Karpas-422 (cell line): Measurements from ENCODE around the gene TMEM212. TPM values are rescaled to one million over a fixed set of nuclear protein-coding genes. Genes with fewer than 3 reads are reported as not detected.

ENCODE experiments used
- DNase-seq: peaks from one replicate; pipeline ENCODE4 v3.0.0-alpha.2; 2015
- H2AFZ ChIP-seq: fragments of 200-600 bp; sonication (generic); 2 replicates; pipeline ENCODE4 v1.6.1; 2014; ENCODE audit warnings: antibody characterized with exemption, low read length, mixed read lengths
- H3K27ac ChIP-seq: fragments of 200-600 bp; sonication (generic); 2 replicates; pipeline ENCODE4 v1.5.1; 2014; ENCODE audit warnings: mild to moderate bottlenecking, low read length, moderate library complexity
- H3K27me3 ChIP-seq: fragments of 200-600 bp; sonication (generic); 2 replicates; pipeline ENCODE4 v1.6.1; 2014; ENCODE audit warnings: low read length, mixed read lengths
- H3K36me3 ChIP-seq: fragments of 200-600 bp; sonication (generic); 2 replicates; pipeline ENCODE4 v1.6.1; 2014; ENCODE audit warnings: low read length, mixed read lengths; ENCODE audit not compliant: insufficient read depth
- H3K4me1 ChIP-seq: fragments of 200-600 bp; sonication (generic); 2 replicates; pipeline ENCODE4 v1.6.1; 2014; ENCODE audit warnings: mild to moderate bottlenecking, low read length, mixed read lengths
- H3K4me2 ChIP-seq: fragments of 200-600 bp; sonication (generic); 2 replicates; pipeline ENCODE4 v1.6.1; 2014; ENCODE audit warnings: low read length, low read depth, mild to moderate bottlenecking; ENCODE audit not compliant: poor library complexity, severe bottlenecking
- H3K4me3 ChIP-seq: fragments of 200-600 bp; sonication (generic); 2 replicates; pipeline ENCODE4 v1.5.1; 2014; ENCODE audit warnings: mild to moderate bottlenecking, antibody characterized with exemption, low read length, mixed read lengths
- H3K79me2 ChIP-seq: fragments of 200-600 bp; sonication (generic); 2 replicates; pipeline ENCODE4 v1.6.1; 2014; ENCODE audit warnings: mild to moderate bottlenecking, low read length, mixed read lengths
- H3K9ac ChIP-seq: fragments of 200-600 bp; sonication (generic); 2 replicates; pipeline ENCODE4 v1.6.0; 2014; ENCODE audit warnings: low read length
- H3K9me2 ChIP-seq: fragments of 200-600 bp; sonication (generic), shearing (Covaris generic); replicated peaks from 2 replicates; pipeline ENCODE4 v1.6.0; 2014; ENCODE audit warnings: mild to moderate bottlenecking, low read length, moderate library complexity; ENCODE audit not compliant: insufficient read depth
- H3K9me3 ChIP-seq: fragments of 300-700, 200-600 bp; sonication (generic); 2 replicates; pipeline ENCODE4 v1.6.1; 2014; ENCODE audit warnings: low read length, mixed read lengths
- H4K20me1 ChIP-seq: fragments of 200-600 bp; sonication (generic); 2 replicates; pipeline ENCODE4 v1.6.1; 2014; ENCODE audit warnings: mild to moderate bottlenecking, antibody characterized with exemption, low read length, low read depth; ENCODE audit not compliant: insufficient read depth
- total RNA-seq: library from RNA; depleted of rRNA; stranded (reverse); fragments of >200 nt; shearing (Covaris generic); gene quantifications from 2 replicates; pipeline ENCODE4 v1.2.3, GENCODE V29; 2014; ENCODE audit warnings: low replicate concordance

Gene TMEM212
- total RNA-seq, 1 experiment from 2014 or later: not detected

DNA sequence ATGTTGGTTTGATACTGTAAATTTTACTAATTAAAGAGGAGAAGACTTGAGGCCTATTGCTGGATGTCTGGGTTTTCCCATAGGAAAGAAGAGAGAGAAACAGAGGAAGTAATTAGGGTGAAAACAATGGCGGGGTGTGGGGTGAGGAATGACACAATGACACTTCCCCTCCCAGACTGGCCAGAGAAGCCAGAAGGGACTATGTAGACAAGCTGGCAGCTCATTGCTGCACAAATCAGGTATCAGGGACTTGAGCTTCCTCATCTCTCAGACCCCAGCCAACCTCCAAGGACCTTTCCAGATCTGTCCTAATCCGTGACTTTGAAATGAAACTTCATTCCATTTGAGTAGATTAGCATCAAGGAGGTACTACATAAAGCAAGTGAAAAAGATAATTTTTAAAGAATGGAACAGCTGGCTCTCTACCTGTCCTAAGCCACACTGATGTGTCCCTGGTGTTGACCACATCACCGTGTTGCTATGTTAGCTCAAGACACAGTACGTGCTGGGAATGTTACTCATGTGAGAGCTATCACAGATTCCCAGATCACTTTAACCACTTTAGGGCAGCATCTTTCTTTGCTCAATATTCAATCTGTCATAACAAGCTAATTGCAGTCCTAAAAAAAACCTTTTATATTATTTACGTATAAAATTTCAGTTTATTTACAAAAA is 22.2 kb downstream of the TMEM212 start:
- H3K9me3 ChIP-seq: no peaks in the 10 kb centered on the region
- no peak overlapping the region for H3K4me3 ChIP-seq
- no peaks in the 10 kb centered on the region for H3K27me3 ChIP-seq
- H2AFZ ChIP-seq: no peak overlapping the region
- no peaks in the 10 kb centered on the region for H4K20me1 ChIP-seq
- no peak for DNase-seq
- H3K27ac ChIP-seq: no peak overlapping the region
- H3K36me3 ChIP-seq: no peaks in the 10 kb centered on the region
- no peak overlapping the region for H3K9ac ChIP-seq
- H3K4me2 ChIP-seq: no peak overlapping the region
- no peaks in the 10 kb centered on the region for H3K9me2 ChIP-seq
- H3K4me1 ChIP-seq: no peaks in the 10 kb centered on the region
- H3K79me2 ChIP-seq: no peaks in the 10 kb centered on the region

DNA sequence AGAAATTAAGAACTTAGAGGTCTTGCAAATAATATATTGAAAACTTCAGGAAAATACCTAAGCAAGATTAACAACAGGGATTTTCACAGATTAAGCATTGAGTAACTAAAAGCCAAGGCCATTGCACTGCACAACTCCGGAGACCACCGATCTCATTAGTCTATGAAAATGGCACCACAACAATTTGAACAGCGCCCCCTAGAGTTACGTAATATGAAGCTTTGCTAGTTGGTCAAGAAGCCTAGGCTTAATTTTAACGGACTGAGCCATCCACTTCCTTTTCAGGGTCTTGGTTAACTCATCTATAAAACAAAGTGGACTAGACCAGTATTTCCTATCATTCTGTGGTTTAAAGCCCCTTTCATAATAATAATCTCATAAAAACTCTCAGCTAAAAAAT is 24.8 kb downstream of the TMEM212 start:
- H3K9ac ChIP-seq: no peak overlapping the region
- peak; percentile 78 for DNase-seq
- no peaks in the 10 kb centered on the region for H3K79me2 ChIP-seq
- no peak overlapping the region for H2AFZ ChIP-seq
- no peak overlapping the region for H3K4me2 ChIP-seq
- no peak overlapping the region for H3K27ac ChIP-seq
- H4K20me1 ChIP-seq: no peaks in the 10 kb centered on the region
- no peaks in the 10 kb centered on the region for H3K27me3 ChIP-seq
- no peak overlapping the region for H3K4me3 ChIP-seq
- H3K9me3 ChIP-seq: no peaks in the 10 kb centered on the region
- no peaks in the 10 kb centered on the region for H3K4me1 ChIP-seq
- H3K9me2 ChIP-seq: no peaks in the 10 kb centered on the region
- H3K36me3 ChIP-seq: no peaks in the 10 kb centered on the region

DNA sequence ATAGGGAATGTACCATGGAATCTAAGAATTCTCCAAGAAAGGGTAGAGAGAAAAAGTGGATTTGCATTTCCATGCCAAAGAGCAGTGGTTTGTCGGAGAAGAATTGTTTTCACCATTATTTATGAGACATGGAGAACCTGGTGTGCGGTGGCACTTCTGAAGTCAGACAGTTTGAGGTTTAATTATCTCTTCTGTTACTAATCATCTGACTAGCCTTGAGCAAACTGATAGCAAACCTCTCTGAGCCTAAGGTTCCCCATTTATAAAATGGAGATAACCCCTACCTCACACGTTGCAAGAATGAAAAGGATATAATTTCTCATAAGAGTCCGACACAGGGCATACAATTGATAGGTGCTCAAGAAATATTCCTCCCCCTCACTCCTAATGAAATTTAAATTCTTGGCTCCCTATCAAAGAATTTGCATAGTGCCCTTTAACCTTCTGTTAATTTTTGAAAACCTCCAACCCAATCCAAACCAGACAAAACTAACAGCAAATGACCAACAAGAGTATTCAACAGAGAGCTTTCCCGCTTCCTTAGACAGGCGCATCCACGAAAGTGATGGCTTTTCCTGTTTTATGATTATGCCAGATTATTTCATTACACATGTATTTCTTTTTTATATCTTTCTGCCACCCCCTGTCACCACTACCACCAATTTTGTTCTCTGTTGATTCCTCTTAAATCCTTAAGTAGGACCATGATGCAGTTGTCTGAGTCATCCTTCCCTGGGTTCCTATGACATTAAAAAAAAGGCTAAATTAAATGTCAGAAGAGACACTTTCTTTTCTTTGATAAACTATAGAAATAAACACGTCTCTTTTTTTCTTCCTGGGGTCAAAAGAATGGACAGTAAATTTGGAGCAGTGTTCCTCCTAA is 28.5 kb downstream of the TMEM212 start:
- Histone ChIP-seq H3K4me2 (no peak overlapping the region), H3K9me2 (no peaks in the 10 kb centered on the region), H3K9me3 (no peaks in the 10 kb centered on the region), H3K4me1 (no peaks in the 10 kb centered on the region), H3K9ac (no peak overlapping the region), H4K20me1 (no peaks in the 10 kb centered on the region), H2AFZ (no peak overlapping the region), H3K36me3 (no peaks in the 10 kb centered on the region), H3K4me3 (no peak overlapping the region), H3K27ac (no peak overlapping the region), H3K79me2 (no peaks in the 10 kb centered on the region), H3K27me3 (no peaks in the 10 kb centered on the region)
- DNase-seq: no peak

DNA sequence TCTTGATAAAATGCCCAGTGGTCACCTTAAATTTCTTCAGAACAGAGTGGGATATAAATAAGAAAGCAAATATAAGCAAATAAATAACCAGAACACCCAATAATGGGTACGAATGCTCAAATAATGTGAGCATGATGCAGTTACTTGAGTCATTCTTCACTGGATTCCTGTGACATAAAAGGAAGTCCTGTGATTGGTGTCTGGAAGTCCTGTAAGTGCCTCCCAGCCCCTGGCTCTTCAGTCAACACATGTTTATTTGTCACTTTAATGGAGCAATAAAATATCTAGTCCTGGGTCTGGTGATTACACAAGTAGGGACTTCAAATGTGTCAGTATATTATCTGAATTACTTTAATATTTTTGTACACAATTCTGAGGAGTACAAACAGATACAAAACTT is 30.4 kb downstream of the TMEM212 start:
- no peak for DNase-seq
- H4K20me1 ChIP-seq: no peaks in the 10 kb centered on the region
- H2AFZ ChIP-seq: no peak overlapping the region
- H3K4me3 ChIP-seq: no peak overlapping the region
- no peaks in the 10 kb centered on the region for H3K9me2 ChIP-seq
- H3K27me3 ChIP-seq: no peaks in the 10 kb centered on the region
- no peak overlapping the region for H3K4me2 ChIP-seq
- no peaks in the 10 kb centered on the region for H3K9me3 ChIP-seq
- H3K79me2 ChIP-seq: no peaks in the 10 kb centered on the region
- H3K4me1 ChIP-seq: no peaks in the 10 kb centered on the region
- no peak overlapping the region for H3K9ac ChIP-seq
- no peaks in the 10 kb centered on the region for H3K36me3 ChIP-seq
- no peak overlapping the region for H3K27ac ChIP-seq

DNA sequence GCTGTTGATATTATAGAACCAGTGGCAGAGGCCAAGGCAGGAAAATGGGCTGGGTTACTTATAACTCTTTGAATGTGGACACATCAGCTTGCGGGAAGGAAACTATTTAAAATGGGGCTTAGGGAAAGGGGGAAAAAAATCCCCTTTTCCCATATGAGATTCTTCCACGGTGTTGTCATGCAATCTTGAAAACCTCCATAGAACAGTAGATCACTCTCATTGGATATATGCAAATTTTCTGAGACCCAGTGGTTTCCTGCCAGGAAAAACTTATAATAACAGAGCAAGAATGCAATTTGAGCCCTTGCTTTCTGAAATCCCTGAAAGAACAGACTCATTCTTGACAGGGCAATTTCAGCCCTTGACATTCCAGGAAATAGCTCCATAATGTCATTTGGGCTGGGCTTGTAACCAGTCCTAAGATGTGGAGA is 31.1 kb downstream of the TMEM212 start:
- DNase-seq: no peak
- Histone ChIP-seq H3K4me3 (no peak overlapping the region), H3K9me3 (no peaks in the 10 kb centered on the region), H3K27me3 (no peaks in the 10 kb centered on the region), H3K9me2 (no peaks in the 10 kb centered on the region), H3K4me1 (no peaks in the 10 kb centered on the region), H3K79me2 (no peaks in the 10 kb centered on the region), H2AFZ (no peak overlapping the region), H4K20me1 (no peaks in the 10 kb centered on the region), H3K36me3 (no peaks in the 10 kb centered on the region), H3K4me2 (no peak overlapping the region), H3K9ac (no peak overlapping the region), H3K27ac (no peak overlapping the region)

DNA sequence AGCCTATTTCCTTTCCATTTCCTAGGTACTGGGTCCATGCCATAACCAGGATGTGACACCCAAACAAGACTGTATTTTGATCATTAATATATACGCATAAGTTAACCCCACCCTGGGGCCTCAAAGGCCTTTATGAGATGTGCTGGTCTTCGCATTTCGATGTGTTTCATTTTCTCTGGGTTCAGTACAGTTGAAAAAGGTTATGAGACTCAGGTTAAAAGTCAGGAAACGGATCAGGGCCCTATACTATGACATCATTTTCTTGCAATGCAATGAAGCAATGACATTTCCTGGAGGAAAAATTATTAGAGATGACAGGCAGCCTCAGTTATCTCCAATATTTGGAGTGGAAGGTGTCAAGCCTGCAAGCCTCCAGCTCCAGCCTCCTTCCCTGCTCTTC is 31.7 kb downstream of the TMEM212 start:
- no peaks in the 10 kb centered on the region for H3K4me1 ChIP-seq
- no peak overlapping the region for H3K27ac ChIP-seq
- H3K9ac ChIP-seq: no peak overlapping the region
- no peak for DNase-seq
- H2AFZ ChIP-seq: no peak overlapping the region
- no peak overlapping the region for H3K4me2 ChIP-seq
- H4K20me1 ChIP-seq: no peaks in the 10 kb centered on the region
- H3K4me3 ChIP-seq: no peak overlapping the region
- H3K36me3 ChIP-seq: no peaks in the 10 kb centered on the region
- no peaks in the 10 kb centered on the region for H3K79me2 ChIP-seq
- H3K9me2 ChIP-seq: no peaks in the 10 kb centered on the region
- H3K9me3 ChIP-seq: no peaks in the 10 kb centered on the region
- no peaks in the 10 kb centered on the region for H3K27me3 ChIP-seq

DNA sequence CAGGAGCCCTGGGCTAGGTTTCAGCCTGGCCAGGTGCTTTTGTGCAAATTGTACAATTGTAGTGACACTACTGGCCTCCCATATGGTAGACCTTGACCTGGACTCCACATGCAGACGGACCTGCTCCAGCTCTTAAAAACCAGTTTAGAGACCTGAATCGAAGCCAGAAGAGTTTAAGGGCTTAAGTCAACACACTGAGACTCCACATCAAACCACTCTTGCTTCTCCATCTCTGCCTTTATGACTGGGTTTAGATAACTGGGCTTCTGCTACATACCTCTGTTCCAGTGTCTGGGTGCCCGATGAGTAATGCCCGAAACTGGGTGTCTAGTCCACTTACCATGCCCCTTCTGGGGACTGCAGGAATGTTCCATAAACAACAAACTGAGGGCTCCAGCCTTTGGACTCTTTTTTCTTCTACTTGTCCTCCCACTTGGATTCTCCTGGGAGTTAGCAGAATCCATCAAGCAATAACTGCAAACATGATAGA is 32.8 kb downstream of the TMEM212 start:
- H3K9me2 ChIP-seq: no peaks in the 10 kb centered on the region
- H3K27me3 ChIP-seq: no peaks in the 10 kb centered on the region
- no peaks in the 10 kb centered on the region for H3K4me1 ChIP-seq
- no peak overlapping the region for H3K27ac ChIP-seq
- H3K79me2 ChIP-seq: no peaks in the 10 kb centered on the region
- no peak overlapping the region for H3K4me2 ChIP-seq
- no peak overlapping the region for H2AFZ ChIP-seq
- H3K36me3 ChIP-seq: no peaks in the 10 kb centered on the region
- no peaks in the 10 kb centered on the region for H3K9me3 ChIP-seq
- no peaks in the 10 kb centered on the region for H4K20me1 ChIP-seq
- no peak overlapping the region for H3K9ac ChIP-seq
- DNase-seq: no peak
- no peak overlapping the region for H3K4me3 ChIP-seq

DNA sequence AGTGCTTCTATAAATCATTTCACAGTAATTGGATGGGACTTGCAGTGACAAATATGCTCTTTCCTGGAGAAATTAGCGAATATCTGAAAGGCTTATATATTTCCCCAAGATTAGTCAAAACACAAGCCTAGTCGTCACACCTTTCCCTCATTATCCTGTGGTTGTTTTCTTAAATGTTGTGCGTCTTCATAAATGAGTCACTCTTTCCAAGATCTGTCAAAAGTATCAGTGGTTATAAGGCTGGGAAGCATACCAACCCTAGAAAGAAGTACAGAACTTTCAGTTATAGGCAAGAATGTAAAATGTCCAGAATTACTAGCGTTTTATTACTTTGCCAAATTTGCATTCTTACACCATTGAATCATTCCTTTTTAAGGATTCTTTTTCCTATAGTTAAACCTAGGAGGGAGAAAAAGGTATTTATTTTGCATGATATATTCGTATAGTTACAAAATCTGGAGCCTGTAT is 33.6 kb downstream of the TMEM212 start:
- DNase-seq: no peak
- no peaks in the 10 kb centered on the region for H3K9me3 ChIP-seq

More for the DNA sequence above, 33.6 kb downstream of the TMEM212 start:
- H3K79me2 ChIP-seq: no peaks in the 10 kb centered on the region
- no peak overlapping the region for H3K4me3 ChIP-seq
- H3K27ac ChIP-seq: no peak overlapping the region
- H3K9me2 ChIP-seq: no peaks in the 10 kb centered on the region
- H3K9ac ChIP-seq: no peak overlapping the region
- H3K36me3 ChIP-seq: no peaks in the 10 kb centered on the region
- H2AFZ ChIP-seq: no peak overlapping the region
- no peak overlapping the region for H3K4me2 ChIP-seq
- no peaks in the 10 kb centered on the region for H3K27me3 ChIP-seq
- H3K4me1 ChIP-seq: no peaks in the 10 kb centered on the region
- no peaks in the 10 kb centered on the region for H4K20me1 ChIP-seq
